Measurements from ENCODE around the gene ESPNL.

ESPNL gene

DNA sequence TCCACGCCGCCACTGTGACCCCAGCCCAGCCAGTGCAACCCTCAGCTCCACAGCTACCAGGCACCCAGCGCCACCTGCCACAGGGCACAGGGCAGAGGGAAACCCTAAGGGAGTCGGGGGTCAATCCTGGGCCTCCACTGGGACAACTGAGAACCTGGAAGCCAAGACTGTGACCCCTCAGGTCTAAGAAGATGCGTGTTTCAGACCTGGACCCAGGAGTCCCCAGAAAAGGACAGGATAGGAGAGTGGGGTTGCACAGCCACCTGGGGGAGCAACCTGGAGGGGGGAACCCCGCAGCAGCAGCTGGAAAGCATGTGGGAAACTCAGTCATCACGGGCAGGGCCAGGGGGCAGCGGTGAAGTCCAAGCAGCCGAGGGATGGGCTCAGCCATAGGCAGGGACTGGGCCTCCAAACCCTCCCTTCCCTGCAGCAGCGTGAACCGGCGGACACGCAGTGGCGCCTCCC is 4.1 kb downstream of the ESPNL start:
- no peak overlapping the region for H3K4me3 ChIP-seq (ENCODE audit: low read length)
- no peak for DNase-seq (ENCODE audit: low read depth)
- TF ChIP-seq, protein P1, sequence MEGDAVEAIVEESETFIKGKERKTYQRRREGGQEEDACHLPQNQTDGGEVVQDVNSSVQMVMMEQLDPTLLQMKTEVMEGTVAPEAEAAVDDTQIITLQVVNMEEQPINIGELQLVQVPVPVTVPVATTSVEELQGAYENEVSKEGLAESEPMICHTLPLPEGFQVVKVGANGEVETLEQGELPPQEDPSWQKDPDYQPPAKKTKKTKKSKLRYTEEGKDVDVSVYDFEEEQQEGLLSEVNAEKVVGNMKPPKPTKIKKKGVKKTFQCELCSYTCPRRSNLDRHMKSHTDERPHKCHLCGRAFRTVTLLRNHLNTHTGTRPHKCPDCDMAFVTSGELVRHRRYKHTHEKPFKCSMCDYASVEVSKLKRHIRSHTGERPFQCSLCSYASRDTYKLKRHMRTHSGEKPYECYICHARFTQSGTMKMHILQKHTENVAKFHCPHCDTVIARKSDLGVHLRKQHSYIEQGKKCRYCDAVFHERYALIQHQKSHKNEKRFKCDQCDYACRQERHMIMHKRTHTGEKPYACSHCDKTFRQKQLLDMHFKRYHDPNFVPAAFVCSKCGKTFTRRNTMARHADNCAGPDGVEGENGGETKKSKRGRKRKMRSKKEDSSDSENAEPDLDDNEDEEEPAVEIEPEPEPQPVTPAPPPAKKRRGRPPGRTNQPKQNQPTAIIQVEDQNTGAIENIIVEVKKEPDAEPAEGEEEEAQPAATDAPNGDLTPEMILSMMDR (conservative IDR thresholded peaks at IDR 0.05; ENCODE audit: low read depth, low read length) = no peak

- H3K4me3 ChIP-seq (ENCODE audit: low read length) = no peak overlapping the region
- TF ChIP-seq, protein P1 (conservative IDR thresholded peaks at IDR 0.05; ENCODE audit: low read depth, low read length) = no peak
- DNase-seq (ENCODE audit: low read depth) = no peak
Measured at GRCh38 chr2:238104691-238105371, 4.7 kb downstream of the ESPNL start.

DNA sequence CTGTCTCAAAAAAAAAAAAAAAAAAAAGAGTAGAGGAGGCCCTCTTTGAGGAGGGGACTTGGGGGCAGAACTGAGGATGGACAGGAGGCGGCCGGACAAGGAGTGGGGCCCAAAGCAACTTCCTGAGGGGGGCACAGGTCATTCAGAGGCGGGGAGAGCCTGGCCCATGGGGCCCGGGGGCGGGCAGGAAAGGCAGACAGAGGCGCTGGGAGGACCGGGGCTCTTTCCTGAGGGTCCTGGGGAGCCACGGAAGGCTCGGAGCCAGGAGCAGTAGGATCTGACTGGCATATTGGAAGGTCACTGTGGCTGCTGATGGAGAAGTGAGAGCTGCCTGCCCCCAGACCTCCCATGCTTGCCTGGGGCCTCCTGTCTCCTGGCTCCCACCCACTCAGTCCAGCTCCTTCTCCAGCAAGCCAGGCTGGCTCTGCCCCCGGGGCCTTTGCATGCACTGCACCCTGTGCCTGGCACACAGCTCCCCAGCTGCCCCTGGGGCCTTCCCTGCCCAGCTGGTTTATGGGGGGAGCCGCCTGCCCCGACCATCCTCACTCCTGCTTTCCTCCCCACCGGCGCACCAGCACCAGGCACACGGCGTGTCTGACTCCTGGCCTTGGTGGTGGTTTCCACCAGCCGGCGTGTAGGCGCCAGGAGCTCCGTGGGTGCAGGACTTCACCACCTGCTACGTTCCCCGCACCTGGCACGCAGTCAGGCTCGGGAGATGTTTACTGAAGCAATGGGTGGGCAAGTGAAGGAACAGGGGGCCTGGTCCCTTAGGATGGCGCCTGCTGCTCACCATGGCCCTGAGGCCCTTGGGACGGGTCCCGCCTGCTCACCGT is 5.6 kb downstream of the ESPNL start:
- no peak for DNase-seq (ENCODE audit: low read depth)
- TF ChIP-seq, protein P1 (conservative IDR thresholded peaks at IDR 0.05; ENCODE audit: low read depth, low read length) = no peak
- no peak overlapping the region for H3K4me3 ChIP-seq (ENCODE audit: low read length)

DNA sequence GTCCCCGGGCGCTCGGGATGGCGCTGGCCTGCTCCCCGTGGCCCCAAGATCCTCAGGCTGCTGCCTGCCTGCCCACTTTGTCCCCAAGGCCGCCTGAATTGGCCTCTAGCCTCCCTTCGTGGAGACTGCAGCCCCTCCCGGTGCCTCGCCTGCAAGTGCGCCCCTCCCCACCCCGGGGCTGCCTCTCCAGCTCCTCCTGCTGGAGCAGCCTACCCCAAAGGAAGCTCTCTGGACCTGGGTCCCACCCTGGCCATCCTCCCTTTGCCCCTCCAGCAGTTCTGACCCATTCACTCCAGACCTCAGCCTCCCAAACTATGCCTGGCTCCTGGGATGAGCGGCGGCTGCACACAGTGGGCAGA is 6.2 kb downstream of the ESPNL start:
- no peak for DNase-seq (ENCODE audit: low read depth)
- H3K4me3 ChIP-seq (ENCODE audit: low read length) = no peak overlapping the region
- TF ChIP-seq, protein P1 (conservative IDR thresholded peaks at IDR 0.05; ENCODE audit: low read depth, low read length) = no peak

DNA sequence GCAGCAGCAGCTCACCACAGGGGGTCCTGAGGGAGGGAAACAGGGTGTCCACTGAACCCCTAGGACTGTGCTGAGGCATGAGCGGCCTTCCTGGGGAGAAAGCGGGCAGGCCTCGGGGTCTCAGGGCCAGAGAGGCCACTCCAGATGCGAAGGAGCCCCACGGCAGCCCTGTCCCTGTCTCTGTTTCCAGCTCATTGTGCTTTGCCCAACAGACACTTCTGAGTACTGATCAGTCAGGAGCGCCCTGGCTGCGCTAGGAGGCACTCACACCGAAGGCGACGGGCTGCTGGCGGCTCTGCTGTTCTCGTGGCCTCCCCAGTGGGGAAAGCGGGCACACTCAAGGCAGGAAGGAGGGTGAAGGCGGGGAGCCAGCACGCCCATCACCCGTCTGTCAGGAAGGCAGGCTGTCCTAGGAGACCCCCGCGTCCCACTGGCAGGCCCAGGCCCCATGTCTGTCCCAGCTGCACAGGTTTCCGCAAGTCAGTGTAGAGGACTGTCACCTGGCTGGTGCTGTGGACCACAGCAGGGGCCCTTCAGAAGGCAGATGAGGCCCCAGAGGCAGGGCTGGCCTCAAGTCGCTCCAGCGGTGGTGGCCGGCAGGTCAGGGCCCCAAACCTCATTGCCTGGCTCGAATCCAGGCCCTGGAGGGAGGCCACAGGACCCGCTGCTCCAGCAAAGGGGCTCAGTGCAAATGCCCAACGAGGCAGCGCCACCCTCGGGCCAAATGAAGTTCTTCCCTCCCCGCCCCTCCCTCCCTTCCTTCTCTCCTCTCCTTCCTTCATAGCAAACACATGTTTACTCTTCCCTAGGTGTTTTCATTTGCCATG is 6.8 kb downstream of the ESPNL start:
- H3K4me3 ChIP-seq (ENCODE audit: low read length) = no peak overlapping the region
- DNase-seq (ENCODE audit: low read depth) = no peak
- TF ChIP-seq, protein P1 (conservative IDR thresholded peaks at IDR 0.05; ENCODE audit: low read depth, low read length) = no peak

GRCh38 chr2:238107525-238108422 is 7.6 kb downstream of the ESPNL start:
- TF ChIP-seq, protein P1 (conservative IDR thresholded peaks at IDR 0.05; ENCODE audit: low read depth, low read length) = no peak
- no peak for DNase-seq (ENCODE audit: low read depth)
- no peak overlapping the region for H3K4me3 ChIP-seq (ENCODE audit: low read length)
